WTC11 (cell line): Measurements from ENCODE around the gene PTPN6. TPM values are rescaled to one million over a fixed set of nuclear protein-coding genes. Genes with fewer than 3 reads are reported as not detected.

ENCODE experiments used
- ATAC-seq: fragments of 200-7000 bp; cut with Tn5 transposase; 2 replicates; pipeline ENCODE4 v1.10.0; 2021; ENCODE audit warnings: mild to moderate bottlenecking, moderate library complexity
- CTCF ChIA-PET: fragments of 300-600 bp; sonication (Branson Sonifier 250); formaldehyde crosslinking; loops from one replicate; lab custom pipeline; 2021; ENCODE audit warnings: antibody characterized with exemption; lab: Charles Lee
- POLR2A ChIA-PET: fragments of 350-600 bp; sonication (Branson Sonifier 250); formaldehyde crosslinking; loops from one replicate; lab custom pipeline; 2021; ENCODE audit warnings: antibody characterized with exemption; lab: Charles Lee
- DNase-seq: peaks from one replicate; pipeline ENCODE4 v3.0.0; 2021; ENCODE audit warnings: low spot score
- H3K27ac Mint-ChIP-seq: 2 replicates; pipeline ENCODE4 v1.8.0; 2021; ENCODE audit warnings: mixed read lengths
- H3K27me3 Mint-ChIP-seq: 2 replicates; pipeline ENCODE4 v1.8.0; 2021; ENCODE audit warnings: low read depth, mild to moderate bottlenecking, moderate library complexity, mixed read lengths
- H3K36me3 Mint-ChIP-seq: 2 replicates; pipeline ENCODE4 v1.8.0; 2021; ENCODE audit warnings: mixed read lengths
- H3K4me1 Mint-ChIP-seq: 2 replicates; pipeline ENCODE4 v1.8.0; 2022; ENCODE audit warnings: mixed read lengths
- H3K4me3 Mint-ChIP-seq: 2 replicates; pipeline ENCODE4 v1.8.0; 2021; ENCODE audit warnings: mild to moderate bottlenecking, moderate library complexity, mixed read lengths
- H3K9me3 Mint-ChIP-seq: 2 replicates; pipeline ENCODE4 v1.8.0; 2021; ENCODE audit warnings: mixed read lengths
- CREM ChIP-seq: sonication (generic); formaldehyde crosslinking; IDR thresholded peaks from 2 replicates; pipeline ENCODE4 v1.8.1; 2022; ENCODE audit warnings: mild to moderate bottlenecking, missing genetic modification reagents, moderate library complexity
- EMX1 ChIP-seq: fragments of 250-450 bp; sonication (Bioruptor Pico); IDR thresholded peaks from 2 replicates; pipeline ENCODE4 v1.8.0; 2021; ENCODE audit warnings: mild to moderate bottlenecking
- ESRRA ChIP-seq: sonication (generic); formaldehyde crosslinking; IDR thresholded peaks from 2 replicates; pipeline ENCODE4 v1.8.1; 2022; ENCODE audit warnings: mild to moderate bottlenecking, missing genetic modification reagents, borderline replicate concordance
- FOXP1 ChIP-seq: sonication (generic); formaldehyde crosslinking; IDR thresholded peaks from 2 replicates; pipeline ENCODE4 v1.8.0; 2022; ENCODE audit warnings: missing genetic modification reagents, mild to moderate bottlenecking, moderate library complexity, borderline replicate concordance
- GTF2I ChIP-seq: fragments of 250-450 bp; sonication (Bioruptor Pico); conservative IDR thresholded peaks from 2 replicates; pipeline ENCODE4 v1.4.0; 2021; ENCODE audit warnings: mild to moderate bottlenecking
- HMGA2 ChIP-seq: fragments of 250-450 bp; sonication (Bioruptor Pico); IDR thresholded peaks from 2 replicates; pipeline ENCODE4 v1.4.0; 2021; ENCODE audit warnings: mild to moderate bottlenecking, moderate library complexity
- IRF2 ChIP-seq: sonication (generic); formaldehyde crosslinking; IDR thresholded peaks from 2 replicates; pipeline ENCODE4 v1.8.0; 2022; ENCODE audit warnings: low read depth, missing genetic modification reagents, borderline replicate concordance
- JAZF1 ChIP-seq: fragments of 250-450 bp; sonication (Bioruptor Pico); IDR thresholded peaks from 2 replicates; pipeline ENCODE4 v1.9.0; 2021; ENCODE audit warnings: moderate library complexity, mild to moderate bottlenecking, inconsistent platforms
- KAT7 ChIP-seq: sonication (generic); formaldehyde crosslinking; IDR thresholded peaks from 2 replicates; pipeline ENCODE4 v1.8.1; 2023; ENCODE audit warnings: missing genetic modification reagents, mild to moderate bottlenecking, borderline replicate concordance
- NR1H2 ChIP-seq: sonication (generic); formaldehyde crosslinking; IDR thresholded peaks from 2 replicates; pipeline ENCODE4 v1.9.0; 2021; ENCODE audit warnings: mild to moderate bottlenecking, moderate library complexity, missing genetic modification reagents
- NR3C1 ChIP-seq: sonication (generic); formaldehyde crosslinking; conservative IDR thresholded peaks from 2 replicates; pipeline ENCODE4 v1.8.1; 2023; ENCODE audit warnings: low read depth, mild to moderate bottlenecking, missing genetic modification reagents
- TP53 ChIP-seq: sonication (generic); formaldehyde crosslinking; IDR thresholded peaks from 2 replicates; pipeline ENCODE4 v1.8.1; 2023; ENCODE audit warnings: mild to moderate bottlenecking, missing genetic modification reagents
- ZNF138 ChIP-seq: sonication (generic); formaldehyde crosslinking; conservative IDR thresholded peaks from 2 replicates; pipeline ENCODE4 v1.8.1; 2022; ENCODE audit warnings: mild to moderate bottlenecking, moderate library complexity, missing genetic modification reagents
- ZNF396 ChIP-seq: fragments of 250-450 bp; sonication (Bioruptor Pico); IDR thresholded peaks from 2 replicates; pipeline ENCODE4 v1.8.0; 2021; ENCODE audit warnings: mild to moderate bottlenecking, moderate library complexity, borderline replicate concordance
- total RNA-seq: library from RNA; stranded (reverse); gene quantifications from 3 replicates; pipeline ENCODE4 v1.2.3, GENCODE V29; 2021
- TF ChIP-seq, protein P1 (sequence below): fragments of 250-450 bp; sonication (Bioruptor Pico); IDR thresholded peaks from 2 replicates; pipeline ENCODE4 v1.9.0; 2021; ENCODE audit warnings: mild to moderate bottlenecking
- TF ChIP-seq, protein P2 (sequence below): sonication (generic); formaldehyde crosslinking; IDR thresholded peaks from 2 replicates; pipeline ENCODE4 v1.8.1; 2023; ENCODE audit warnings: mild to moderate bottlenecking, missing genetic modification reagents, borderline replicate concordance
- TF ChIP-seq, protein P3 (sequence below): sonication (generic); formaldehyde crosslinking; IDR thresholded peaks from 2 replicates; pipeline ENCODE4 v1.8.1; 2022; ENCODE audit warnings: low read depth, mild to moderate bottlenecking, moderate library complexity, missing genetic modification reagents, borderline replicate concordance
- TF ChIP-seq, protein P4 (sequence below): sonication (generic); formaldehyde crosslinking; conservative IDR thresholded peaks from 2 replicates; pipeline ENCODE4 v1.8.1; 2023; ENCODE audit warnings: mild to moderate bottlenecking, low read depth, missing genetic modification reagents, moderate library complexity
- TF ChIP-seq, protein P5 (sequence below): sonication (generic); formaldehyde crosslinking; IDR thresholded peaks from 2 replicates; pipeline ENCODE4 v1.8.1; 2023; ENCODE audit warnings: mild to moderate bottlenecking, missing genetic modification reagents, moderate library complexity
- TF ChIP-seq, protein P6 (sequence below): sonication (generic); formaldehyde crosslinking; IDR thresholded peaks from 2 replicates; pipeline ENCODE4 v1.8.1; 2023; ENCODE audit warnings: mild to moderate bottlenecking, missing genetic modification reagents, moderate library complexity

Gene PTPN6
- total RNA-seq, 1 experiment from 2014 or later = 27.1 TPM

DNA sequence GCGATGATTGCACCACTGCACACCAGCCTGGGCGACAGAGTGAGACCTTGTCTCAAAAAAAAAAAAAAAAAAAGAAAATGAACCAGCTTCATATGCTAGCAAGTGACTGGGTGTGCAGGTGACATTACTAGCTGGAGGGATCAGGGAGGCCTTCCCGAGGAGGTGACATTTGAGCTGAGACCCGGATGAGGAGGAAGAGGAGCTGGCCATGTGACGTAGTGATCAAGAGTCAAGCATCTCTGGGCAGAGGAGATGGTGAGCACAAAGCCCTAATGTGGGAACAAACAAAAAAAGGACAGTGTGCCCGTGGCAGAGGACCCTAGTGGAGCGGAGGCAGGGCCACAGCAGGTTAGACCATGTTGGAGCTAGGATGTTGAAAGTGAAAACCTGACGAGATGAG is 3.5 kb upstream of the PTPN6 start:
- TF ChIP-seq HMGA2 (CRISPR knock-in tag) (no peak), NR1H2 (CRISPR knock-in tag) (no peak)
- TF ChIP-seq, all 79 proteins: peak for 0
- POLR2A ChIA-PET = interaction anchor here (1.1 to 6.2 kb wide), 3 partner anchors 16 to 80 kb away, joined by 3 to 167 read pairs (median 7); partner anchors contain the start of genes LPCAT3 and TPI1
- 0 out of 2 replicates have a peak overlapping the region, but pooled peaks have one; percentile 8 for H3K4me3 Mint-ChIP-seq

DNA sequence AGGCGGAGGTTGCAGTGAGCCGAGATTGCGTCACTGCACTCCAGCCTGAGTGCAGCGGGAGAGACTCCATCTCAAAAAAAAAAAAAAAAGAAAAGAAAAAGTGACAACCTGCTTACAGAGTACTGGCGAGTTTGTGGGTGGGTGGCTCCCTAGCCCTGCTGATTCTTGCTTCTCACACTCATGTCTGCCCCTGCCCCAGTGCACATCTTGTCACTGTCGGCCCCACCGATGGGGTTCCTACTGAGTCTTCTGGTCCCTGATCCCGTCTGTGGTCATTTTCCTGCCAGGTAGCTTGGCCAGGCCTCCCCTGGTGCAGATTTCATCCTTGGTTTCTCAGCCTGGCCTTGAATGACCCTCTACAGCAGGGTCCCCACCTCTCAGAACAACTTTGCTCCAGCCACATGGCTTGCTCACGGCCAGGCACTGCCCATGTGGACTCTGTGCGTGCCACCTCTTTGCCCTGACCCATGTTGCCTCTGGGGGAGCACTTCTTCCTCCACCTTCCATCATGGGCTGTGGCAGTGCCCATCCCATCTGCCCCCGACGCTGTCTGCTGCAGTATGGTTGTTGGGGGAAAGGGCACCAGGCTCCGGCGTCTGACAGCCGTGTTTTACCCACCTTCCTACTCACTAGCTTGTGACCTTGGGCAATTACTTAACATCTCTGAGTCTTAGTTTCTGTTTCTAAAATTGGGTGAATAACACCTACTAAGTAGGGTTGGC is 2.1 kb upstream of the PTPN6 start:
- Mint-ChIP-seq H3K36me3 (no peaks in the 10 kb centered on the region), H3K27ac (peak overlapping the region; percentile 32; the same call in 1 of the 2 replicates), H3K4me3 (no peak overlapping the region), H3K9me3 (no peaks in the 10 kb centered on the region), H3K27me3 (no peaks in the 10 kb centered on the region), H3K4me1 (peaks cover 42% of the 10 kb centered on the region)
- ChIA-PET CTCF (interaction anchor here (1.2 to 1.6 kb wide), 3 partner anchors 13 to 164 kb away, joined by 4 to 9 read pairs (median 6); no protein-coding TSS in a partner anchor), POLR2A (no interaction called here)
- no peak for TF ChIP-seq KAT7 (CRISPR knock-in tag)
- TF ChIP-seq NR3C1 (CRISPR knock-in tag) = no peak
- TF ChIP-seq, protein P1, sequence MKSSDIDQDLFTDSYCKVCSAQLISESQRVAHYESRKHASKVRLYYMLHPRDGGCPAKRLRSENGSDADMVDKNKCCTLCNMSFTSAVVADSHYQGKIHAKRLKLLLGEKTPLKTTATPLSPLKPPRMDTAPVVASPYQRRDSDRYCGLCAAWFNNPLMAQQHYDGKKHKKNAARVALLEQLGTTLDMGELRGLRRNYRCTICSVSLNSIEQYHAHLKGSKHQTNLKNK = no peak
- no peak for TF ChIP-seq ESRRA (CRISPR knock-in tag)
- TF ChIP-seq GTF2I = no peak
- TF ChIP-seq, protein P2, sequence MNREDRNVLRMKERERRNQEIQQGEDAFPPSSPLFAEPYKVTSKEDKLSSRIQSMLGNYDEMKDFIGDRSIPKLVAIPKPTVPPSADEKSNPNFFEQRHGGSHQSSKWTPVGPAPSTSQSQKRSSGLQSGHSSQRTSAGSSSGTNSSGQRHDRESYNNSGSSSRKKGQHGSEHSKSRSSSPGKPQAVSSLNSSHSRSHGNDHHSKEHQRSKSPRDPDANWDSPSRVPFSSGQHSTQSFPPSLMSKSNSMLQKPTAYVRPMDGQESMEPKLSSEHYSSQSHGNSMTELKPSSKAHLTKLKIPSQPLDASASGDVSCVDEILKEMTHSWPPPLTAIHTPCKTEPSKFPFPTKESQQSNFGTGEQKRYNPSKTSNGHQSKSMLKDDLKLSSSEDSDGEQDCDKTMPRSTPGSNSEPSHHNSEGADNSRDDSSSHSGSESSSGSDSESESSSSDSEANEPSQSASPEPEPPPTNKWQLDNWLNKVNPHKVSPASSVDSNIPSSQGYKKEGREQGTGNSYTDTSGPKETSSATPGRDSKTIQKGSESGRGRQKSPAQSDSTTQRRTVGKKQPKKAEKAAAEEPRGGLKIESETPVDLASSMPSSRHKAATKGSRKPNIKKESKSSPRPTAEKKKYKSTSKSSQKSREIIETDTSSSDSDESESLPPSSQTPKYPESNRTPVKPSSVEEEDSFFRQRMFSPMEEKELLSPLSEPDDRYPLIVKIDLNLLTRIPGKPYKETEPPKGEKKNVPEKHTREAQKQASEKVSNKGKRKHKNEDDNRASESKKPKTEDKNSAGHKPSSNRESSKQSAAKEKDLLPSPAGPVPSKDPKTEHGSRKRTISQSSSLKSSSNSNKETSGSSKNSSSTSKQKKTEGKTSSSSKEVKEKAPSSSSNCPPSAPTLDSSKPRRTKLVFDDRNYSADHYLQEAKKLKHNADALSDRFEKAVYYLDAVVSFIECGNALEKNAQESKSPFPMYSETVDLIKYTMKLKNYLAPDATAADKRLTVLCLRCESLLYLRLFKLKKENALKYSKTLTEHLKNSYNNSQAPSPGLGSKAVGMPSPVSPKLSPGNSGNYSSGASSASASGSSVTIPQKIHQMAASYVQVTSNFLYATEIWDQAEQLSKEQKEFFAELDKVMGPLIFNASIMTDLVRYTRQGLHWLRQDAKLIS (CRISPR knock-in tag) = no peak
- TF ChIP-seq NR1H2 (CRISPR knock-in tag) = no peak
- no peak for TF ChIP-seq JAZF1 (CRISPR knock-in tag)
- ATAC-seq (no peak), DNase-seq (no peak)

More for the DNA sequence above, 3.5 kb upstream of the PTPN6 start:
- CTCF ChIA-PET = interaction anchor here (1.3 to 5.7 kb wide), 5 partner anchors 10 to 197 kb away, joined by 4 to 296 read pairs (median 51); partner anchors contain the start of gene SPSB2
- H3K9me3 Mint-ChIP-seq = no peaks in the 10 kb centered on the region
- peaks cover 37% of the 10 kb centered on the region for H3K4me1 Mint-ChIP-seq
- no peak overlapping the region for H3K27ac Mint-ChIP-seq
- ATAC-seq (no peak), DNase-seq (no peak)
- H3K27me3 Mint-ChIP-seq = no peaks in the 10 kb centered on the region
- H3K36me3 Mint-ChIP-seq = no peaks in the 10 kb centered on the region

DNA sequence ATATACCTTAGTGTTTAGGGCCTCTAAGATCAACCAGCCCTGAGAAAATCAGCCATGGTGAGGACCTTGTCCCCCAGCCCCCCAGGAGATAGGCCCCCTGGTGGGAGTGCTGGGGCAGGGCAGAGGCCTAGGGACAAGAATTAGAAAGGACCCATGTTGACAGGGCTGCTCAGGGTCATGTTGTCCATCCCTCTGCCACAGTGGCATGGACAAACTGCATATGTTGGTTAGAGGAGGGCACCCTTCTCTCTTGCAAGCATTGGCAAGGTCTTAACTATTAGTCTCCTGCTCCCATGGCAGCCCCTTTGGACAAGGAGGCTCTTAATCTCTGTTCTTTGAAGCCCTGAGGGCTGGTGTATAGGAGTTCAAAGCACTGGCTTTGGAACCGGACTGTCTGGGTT is 755 bp upstream of the PTPN6 start:
- DNase-seq (no peak), ATAC-seq (no peak)
- H3K27me3 Mint-ChIP-seq = no peaks in the 10 kb centered on the region
- H3K9me3 Mint-ChIP-seq = no peaks in the 10 kb centered on the region
- ChIA-PET POLR2A (no interaction called here), CTCF (interaction anchor here (1.0 to 1.6 kb wide), 5 partner anchors 10 to 163 kb away, joined by 3 to 9 read pairs (median 4); partner anchors contain the start of gene LPCAT3)
- no peaks in the 10 kb centered on the region for H3K36me3 Mint-ChIP-seq
- no peak overlapping the region for H3K4me3 Mint-ChIP-seq
- no peak overlapping the region for H3K27ac Mint-ChIP-seq
- peaks cover 36% of the 10 kb centered on the region for H3K4me1 Mint-ChIP-seq
- TF ChIP-seq TP53 (no peak), FOXP1 (CRISPR knock-in tag) (no peak), EMX1 (CRISPR knock-in tag) (no peak), NR1H2 (CRISPR knock-in tag) (no peak), ZNF396 (CRISPR knock-in tag) (no peak), CREM (CRISPR knock-in tag) (no peak), IRF2 (CRISPR knock-in tag) (no peak), ZNF138 (no peak)
- TF ChIP-seq, protein P1 = no peak
- TF ChIP-seq, protein P3, sequence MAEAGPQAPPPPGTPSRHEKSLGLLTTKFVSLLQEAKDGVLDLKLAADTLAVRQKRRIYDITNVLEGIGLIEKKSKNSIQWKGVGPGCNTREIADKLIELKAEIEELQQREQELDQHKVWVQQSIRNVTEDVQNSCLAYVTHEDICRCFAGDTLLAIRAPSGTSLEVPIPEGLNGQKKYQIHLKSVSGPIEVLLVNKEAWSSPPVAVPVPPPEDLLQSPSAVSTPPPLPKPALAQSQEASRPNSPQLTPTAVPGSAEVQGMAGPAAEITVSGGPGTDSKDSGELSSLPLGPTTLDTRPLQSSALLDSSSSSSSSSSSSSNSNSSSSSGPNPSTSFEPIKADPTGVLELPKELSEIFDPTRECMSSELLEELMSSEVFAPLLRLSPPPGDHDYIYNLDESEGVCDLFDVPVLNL (CRISPR knock-in tag) = no peak
- TF ChIP-seq, protein P4, sequence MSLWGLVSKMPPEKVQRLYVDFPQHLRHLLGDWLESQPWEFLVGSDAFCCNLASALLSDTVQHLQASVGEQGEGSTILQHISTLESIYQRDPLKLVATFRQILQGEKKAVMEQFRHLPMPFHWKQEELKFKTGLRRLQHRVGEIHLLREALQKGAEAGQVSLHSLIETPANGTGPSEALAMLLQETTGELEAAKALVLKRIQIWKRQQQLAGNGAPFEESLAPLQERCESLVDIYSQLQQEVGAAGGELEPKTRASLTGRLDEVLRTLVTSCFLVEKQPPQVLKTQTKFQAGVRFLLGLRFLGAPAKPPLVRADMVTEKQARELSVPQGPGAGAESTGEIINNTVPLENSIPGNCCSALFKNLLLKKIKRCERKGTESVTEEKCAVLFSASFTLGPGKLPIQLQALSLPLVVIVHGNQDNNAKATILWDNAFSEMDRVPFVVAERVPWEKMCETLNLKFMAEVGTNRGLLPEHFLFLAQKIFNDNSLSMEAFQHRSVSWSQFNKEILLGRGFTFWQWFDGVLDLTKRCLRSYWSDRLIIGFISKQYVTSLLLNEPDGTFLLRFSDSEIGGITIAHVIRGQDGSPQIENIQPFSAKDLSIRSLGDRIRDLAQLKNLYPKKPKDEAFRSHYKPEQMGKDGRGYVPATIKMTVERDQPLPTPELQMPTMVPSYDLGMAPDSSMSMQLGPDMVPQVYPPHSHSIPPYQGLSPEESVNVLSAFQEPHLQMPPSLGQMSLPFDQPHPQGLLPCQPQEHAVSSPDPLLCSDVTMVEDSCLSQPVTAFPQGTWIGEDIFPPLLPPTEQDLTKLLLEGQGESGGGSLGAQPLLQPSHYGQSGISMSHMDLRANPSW (CRISPR knock-in tag) = no peak
- TF ChIP-seq, protein P5, sequence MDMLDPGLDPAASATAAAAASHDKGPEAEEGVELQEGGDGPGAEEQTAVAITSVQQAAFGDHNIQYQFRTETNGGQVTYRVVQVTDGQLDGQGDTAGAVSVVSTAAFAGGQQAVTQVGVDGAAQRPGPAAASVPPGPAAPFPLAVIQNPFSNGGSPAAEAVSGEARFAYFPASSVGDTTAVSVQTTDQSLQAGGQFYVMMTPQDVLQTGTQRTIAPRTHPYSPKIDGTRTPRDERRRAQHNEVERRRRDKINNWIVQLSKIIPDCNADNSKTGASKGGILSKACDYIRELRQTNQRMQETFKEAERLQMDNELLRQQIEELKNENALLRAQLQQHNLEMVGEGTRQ = no peak
- TF ChIP-seq, protein P6, sequence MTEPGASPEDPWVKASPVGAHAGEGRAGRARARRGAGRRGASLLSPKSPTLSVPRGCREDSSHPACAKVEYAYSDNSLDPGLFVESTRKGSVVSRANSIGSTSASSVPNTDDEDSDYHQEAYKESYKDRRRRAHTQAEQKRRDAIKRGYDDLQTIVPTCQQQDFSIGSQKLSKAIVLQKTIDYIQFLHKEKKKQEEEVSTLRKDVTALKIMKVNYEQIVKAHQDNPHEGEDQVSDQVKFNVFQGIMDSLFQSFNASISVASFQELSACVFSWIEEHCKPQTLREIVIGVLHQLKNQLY (CRISPR knock-in tag) = no peak
